K562 (cell line): ENCODE measurements around the gene AKT3. TPM values are rescaled to one million over a fixed set of nuclear protein-coding genes. Genes with fewer than 3 reads are reported as not detected.

Source experiments
- ATAC-seq: fragments of 200-7000 bp; cut with Tn5 transposase; 3 replicates; pipeline ENCODE4 v1.9.1; 2020; ENCODE audit warnings: moderate library complexity
- BruUV-seq: library from RNA; stranded (reverse); fragments of 400-500 nt; replicated peaks from 2 replicates; lab custom pipeline; 2021; lab: Mats Ljungman, UMichigan
- CTCF ChIA-PET: fragments of 300-600 bp; formaldehyde crosslinking; extraction: SDS; loops from one replicate; lab custom pipeline; 2021; ENCODE audit warnings: low intra/inter-chr PET ratio; lab: Yijun Ruan, JAX
- POLR2A ChIA-PET: fragments of 300-600, 350-650 bp; sonication (Branson Sonifier 250); formaldehyde crosslinking; extraction: SDS; loops from one replicate; lab custom pipeline; 2021; ENCODE audit warnings: antibody characterized with exemption, inconsistent platforms; lab: Yijun Ruan, JAX
- DNase-seq, 4 experiments: peaks; one replicate each; pipeline versions ENCODE4 v3.0.0 to v3.0.0-alpha.2; 2011 to 2018; ENCODE audit warnings: low spot score in 3 of 4, mixed read lengths in 3 of 4; ENCODE audit errors: extremely low read depth in 1 of 4
- FAIRE-seq: peaks from 2 replicates; lab custom pipeline; 2011; peaks lifted over from hg19 to GRCh38; lab: Jason Lieb, UNC
- H2AFZ ChIP-seq: 2 replicates; pipeline ENCODE4 v1.6.0; 2011; ENCODE audit warnings: low read depth, low read length, control low read depth, inconsistent platforms
- H3K27ac ChIP-seq: fragments of 200-600 bp; 3 replicates; pipeline ENCODE4 v1.8.0; 2011; ENCODE audit warnings: low read depth, mild to moderate bottlenecking, control low read depth, inconsistent platforms, low read length, moderate library complexity, mixed read lengths; ENCODE audit errors: extremely low read depth
- H3K27me3 ChIP-seq, 2 experiments: fragments of 300-600 bp in 1 of 2; 2 replicates in 1 of 2; 3 replicates in 1 of 2; pipeline versions ENCODE4 v1.6.0 to v1.8.0; 2011; ENCODE audit warnings: inconsistent platforms in 2 of 2, low read length in 2 of 2, mild to moderate bottlenecking in 1 of 2, mixed read lengths in 1 of 2, moderate library complexity in 1 of 2; ENCODE audit not compliant: control insufficient read depth in 2 of 2, insufficient read depth in 2 of 2
- H3K36me3 ChIP-seq: fragments of 300-600 bp; 3 replicates; pipeline ENCODE4 v1.8.0; 2011; ENCODE audit warnings: mild to moderate bottlenecking, low read length, inconsistent platforms; ENCODE audit not compliant: control insufficient read depth, insufficient read depth
- H3K4me1 ChIP-seq, 2 experiments: fragments of 200-600 bp in 1 of 2; replicated peaks in 1 of 2; 2 replicates in 1 of 2; 3 replicates in 1 of 2; pipeline versions ENCODE4 v1.5.1 to v1.8.0; 2011; ENCODE audit warnings: inconsistent platforms in 2 of 2, low read length in 2 of 2, mild to moderate bottlenecking in 1 of 2, mixed read lengths in 1 of 2, moderate library complexity in 1 of 2; ENCODE audit not compliant: control insufficient read depth in 2 of 2, insufficient read depth in 2 of 2
- H3K4me2 ChIP-seq: 2 replicates; pipeline ENCODE4 v1.6.1; 2011; ENCODE audit warnings: low read length, control low read depth, inconsistent platforms, mixed read lengths; ENCODE audit not compliant: insufficient read depth
- H3K4me3 ChIP-seq: fragments of 200-600 bp; sonication (generic), shearing (Covaris generic); 2 replicates; pipeline ENCODE4 v1.5.1; 2016; ENCODE audit warnings: control low read depth, inconsistent platforms
- H3K79me2 ChIP-seq: fragments of 200-600 bp; 3 replicates; pipeline ENCODE4 v1.8.0; 2011; ENCODE audit warnings: low read length, inconsistent platforms; ENCODE audit not compliant: control insufficient read depth, insufficient read depth
- H3K9ac ChIP-seq, 2 experiments: 2 replicates each; pipeline versions ENCODE4 v1.6.0 to v1.6.1; 2011; ENCODE audit warnings: low read depth in 2 of 2, low read length in 2 of 2, control low read depth in 1 of 2, inconsistent platforms in 1 of 2, mild to moderate bottlenecking in 1 of 2, mixed read lengths in 1 of 2; ENCODE audit not compliant: insufficient read depth in 1 of 2
- H3K9me1 ChIP-seq: one replicate; pipeline ENCODE4 v1.6.0; 2011; ENCODE audit warnings: inconsistent platforms, mild to moderate bottlenecking, low read length, moderate library complexity; ENCODE audit not compliant: control insufficient read depth, insufficient read depth
- H3K9me3 ChIP-seq: replicated peaks from 2 replicates; pipeline ENCODE4 v1.5.1; 2011; ENCODE audit warnings: low read depth, low read length, inconsistent platforms; ENCODE audit not compliant: control insufficient read depth, insufficient read depth
- H4K20me1 ChIP-seq: replicated peaks from 2 replicates; pipeline ENCODE4 v1.6.1; 2011; ENCODE audit warnings: low read length, inconsistent platforms, mixed read lengths; ENCODE audit not compliant: control insufficient read depth, insufficient read depth
- BRD9 ChIP-seq: fragments of 450-650 bp; IDR thresholded peaks from 2 replicates; pipeline ENCODE4 v1.6.1; 2018; ENCODE audit warnings: low read depth; ENCODE audit not compliant: partially characterized antibody
- HMG20B ChIP-seq: fragments of 250-450 bp; sonication (Bioruptor Pico); IDR thresholded peaks from 2 replicates; pipeline ENCODE4 v1.5.0; 2021; ENCODE audit warnings: mild to moderate bottlenecking
- MCM3 ChIP-seq: fragments of 450-650 bp; IDR thresholded peaks from 2 replicates; pipeline ENCODE4 v1.6.1; 2016
- MLLT1 ChIP-seq, 2 experiments: fragments of 450-650 bp; IDR thresholded peaks; 2 replicates each; pipeline ENCODE4 v1.6.1; 2016
- RBM15 ChIP-seq: fragments of 200-400 bp; formaldehyde crosslinking; IDR thresholded peaks from 2 replicates; pipeline ENCODE4 v1.6.1; 2018; ENCODE audit warnings: mild to moderate bottlenecking, low read length, moderate library complexity; ENCODE audit not compliant: insufficient read depth
- RUNX1 ChIP-seq: sonication (generic); IDR thresholded peaks from 2 replicates; pipeline ENCODE4 v1.6.1; 2016; ENCODE audit warnings: antibody characterized with exemption, low read depth
- SAFB ChIP-seq: fragments of 200-400 bp; formaldehyde crosslinking; IDR thresholded peaks from 2 replicates; pipeline ENCODE4 v1.6.1; 2017; ENCODE audit warnings: low read depth, low read length, borderline replicate concordance
- ZNF668 ChIP-seq: fragments of 250-450 bp; sonication (Bioruptor Pico); IDR thresholded peaks from 2 replicates; pipeline ENCODE4 v1.8.0; 2022; ENCODE audit warnings: mild to moderate bottlenecking, inconsistent platforms
- WGBS: fragments of 100-300 bp; shearing (Covaris generic); methylation state at CpG from one replicate; pipeline ENCODE4 v1.1.6; 2016; ENCODE audit warnings: low coverage, mixed read lengths; ENCODE audit not compliant: insufficient coverage; ENCODE audit errors: missing lambda C conversion rate; 5-methylcytosine and 5-hydroxymethylcytosine counted together
- in situ Hi-C: fragments of 300-500 bp; cut with MboI; formaldehyde crosslinking; loops from 4 replicates; pipeline ENCODE4 v1.15.0; 2018; ENCODE audit warnings: inconsistent platforms, mixed read lengths
- intact Hi-C: fragments of 100-400 bp; cut with micrococcal nuclease; formaldehyde crosslinking; loops from 2 replicates; pipeline ENCODE4 v1.14.2; 2022
- polyA plus RNA-seq, 8 experiments: library from polyadenylated mRNA; depleted of rRNA in 4 of 8; stranded (reverse) in 5 of 8; unstranded in 3 of 8; fragments of >200 nt; fragmentation: Nextera tagmentation in 2 of 8; fragmentation: Illumina TruSeq in 1 of 8; extraction: Ambion mirVana in 2 of 8; extraction: Trizol in 1 of 8; gene quantifications; 2 replicates each; pipeline versions ENCODE4 v1.2.1 to v1.2.3, GENCODE V29; 2011 to 2014; ENCODE audit warnings: inconsistent platforms in 1 of 8, missing spikeins in 1 of 8
- total RNA-seq, 7 experiments: library from RNA; depleted of rRNA in 6 of 7; stranded (reverse); fragments of >200 nt in 6 of 7; fragmentation: Illumina TruSeq in 2 of 7; extraction: Trizol in 2 of 7; gene quantifications; 2 replicates each; pipeline versions ENCODE4 v1.2.1 to v1.2.3, GENCODE V29; 2011 to 2021; ENCODE audit warnings: low replicate concordance in 1 of 7

Gene AKT3
- total and polyA plus RNA-seq, 9 of the 15 experiments (the other 6 are each of a cell fraction or from before 2014, with no cell fraction given): 0.04 to 0.54 (median 0.18) TPM; not detected in 1

DNA sequence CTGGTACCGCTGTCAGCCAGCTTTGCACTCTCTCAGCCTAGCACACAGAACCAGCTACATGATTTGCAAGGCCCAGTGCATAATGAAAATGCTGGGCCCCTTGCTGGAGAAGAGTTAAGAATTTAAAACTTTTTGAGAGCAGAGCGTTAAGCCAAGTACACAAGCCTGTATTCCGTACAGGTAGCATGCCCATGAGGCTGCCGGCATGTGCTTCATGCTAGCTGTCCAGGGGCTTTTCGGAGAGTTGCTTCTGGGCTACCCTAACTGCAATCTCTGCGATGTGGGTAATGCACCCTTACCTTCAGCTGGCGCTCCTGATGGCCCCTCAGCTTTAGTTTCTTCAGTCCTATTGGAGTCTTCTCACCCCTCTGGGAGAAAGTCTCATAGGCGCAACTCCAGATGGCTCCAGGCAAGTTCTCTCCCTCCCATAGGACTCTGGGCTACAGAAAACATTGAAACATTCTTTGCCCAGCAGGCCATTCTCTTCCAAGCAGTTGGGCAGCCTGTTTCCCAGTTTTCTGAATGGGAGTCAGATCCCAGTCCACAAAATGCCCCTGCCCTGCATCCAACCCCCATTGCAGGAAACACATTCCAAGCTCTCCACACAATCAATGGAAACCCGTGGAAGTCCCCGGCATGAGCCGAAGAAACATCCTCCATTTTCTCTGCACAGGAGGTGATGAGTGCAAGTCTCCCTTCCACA is 5.7 kb upstream of the AKT3 start:
- Histone ChIP-seq H3K9ac (no peak overlapping the region), H3K27me3 (peaks cover 0 to 7% of the 10 kb centered on the region in 2 experiments; a peak in 2 of 5 replicates), H3K4me1 (peaks cover 4% of the 10 kb centered on the region in 2 experiments; a peak in 3 of 5 replicates), H3K4me2 (no peak overlapping the region), H4K20me1 (no peaks in the 10 kb centered on the region), H2AFZ (no peak overlapping the region), H3K4me3 (no peak overlapping the region), H3K9me1 (no peaks in the 10 kb centered on the region), H3K9me3 (no peaks in the 10 kb centered on the region), H3K36me3 (no peaks in the 10 kb centered on the region), H3K79me2 (no peaks in the 10 kb centered on the region), H3K27ac (no peak overlapping the region)
- ChIA-PET CTCF (no interaction called here), POLR2A (interaction anchor here (0.6 to 1.1 kb wide), 3 partner anchors 9 to 64 kb away, joined by 3 to 4 read pairs (median 4); no protein-coding TSS in a partner anchor)
- DNase-seq (no peak), FAIRE-seq (no peak), ATAC-seq (no peak)
- in situ Hi-C loops: no loop called here
- 2% methylated on average over 11 of the region's 11 CpGs for WGBS
- no peak for TF ChIP-seq ZNF668 (CRISPR knock-in tag)
- TF ChIP-seq RBM15: no peak
- no peak for TF ChIP-seq BRD9
- no peak for TF ChIP-seq MCM3
- no peak for TF ChIP-seq RUNX1
- TF ChIP-seq HMG20B (CRISPR knock-in tag): no peak
- TF ChIP-seq SAFB: no peak
- no peak for TF ChIP-seq MLLT1 (IDR thresholded peaks at IDR 0.05)
- intact Hi-C loops: no loop called here
- no TSS peak for BruUV-seq
